GM23338 (cell line): Measurements from ENCODE around the gene CCDC27. TPM values are rescaled to one million over a fixed set of nuclear protein-coding genes. Genes with fewer than 3 reads are reported as not detected.

ENCODE experiments used
- ATAC-seq: fragments of 200-7000 bp; cut with Tn5 transposase; 3 replicates; pipeline ENCODE4 v1.9.1; 2020
- DNase-seq: peaks from one replicate; pipeline ENCODE4 v3.0.0-alpha.2; 2015; ENCODE audit warnings: low spot score
- H2AFZ ChIP-seq: fragments of 200-600 bp; sonication (generic); 2 replicates; pipeline ENCODE4 v1.8.0; 2016; ENCODE audit warnings: antibody characterized with exemption, mild to moderate bottlenecking, moderate library complexity
- H3F3A ChIP-seq: fragments of 200-600 bp; sonication (generic); replicated peaks from 2 replicates; pipeline ENCODE4 v1.8.0; 2017; ENCODE audit warnings: antibody characterized with exemption, mixed run types, low read depth
- H3K27ac ChIP-seq: fragments of 200-600 bp; sonication (generic); 2 replicates; pipeline ENCODE4 v1.6.1; 2016; ENCODE audit warnings: low read depth
- H3K27me3 ChIP-seq: fragments of 200-600 bp; sonication (generic); 2 replicates; pipeline ENCODE4 v1.8.0; 2016; ENCODE audit warnings: mild to moderate bottlenecking, mixed run types, moderate library complexity; ENCODE audit not compliant: insufficient read depth
- H3K36me3 ChIP-seq: fragments of 200-600 bp; sonication (generic); 2 replicates; pipeline ENCODE4 v1.8.0; 2016; ENCODE audit warnings: mild to moderate bottlenecking; ENCODE audit not compliant: insufficient read depth
- H3K4me1 ChIP-seq: fragments of 200-600 bp; sonication (generic); 2 replicates; pipeline ENCODE4 v1.8.0; 2016; ENCODE audit warnings: mild to moderate bottlenecking, moderate library complexity; ENCODE audit not compliant: insufficient read depth
- H3K4me2 ChIP-seq: fragments of 200-600 bp; sonication (generic); 2 replicates; pipeline ENCODE4 v1.7.1; 2017; ENCODE audit warnings: mixed run types
- H3K4me3 ChIP-seq: fragments of 200-600 bp; sonication (generic); 2 replicates; pipeline ENCODE4 v1.6.1; 2016; ENCODE audit warnings: mixed run types
- H3K79me2 ChIP-seq: fragments of 200-600 bp; sonication (generic); replicated peaks from 2 replicates; pipeline ENCODE4 v1.8.0; 2017; ENCODE audit warnings: mild to moderate bottlenecking; ENCODE audit not compliant: insufficient read depth
- H3K9me2 ChIP-seq: fragments of 200-600 bp; sonication (generic); 2 replicates; pipeline ENCODE4 v1.8.0; 2017; ENCODE audit not compliant: insufficient read depth
- H4K20me1 ChIP-seq: fragments of 200-600 bp; sonication (generic); replicated peaks from 2 replicates; pipeline ENCODE4 v1.8.0; 2017; ENCODE audit warnings: mild to moderate bottlenecking; ENCODE audit not compliant: insufficient read depth
- H3K27ac Mint-ChIP-seq: 2 replicates; pipeline ENCODE4 v1.8.0; 2020; ENCODE audit warnings: inconsistent platforms, mild to moderate bottlenecking, moderate library complexity, mixed read lengths
- H3K27me3 Mint-ChIP-seq: 3 replicates; pipeline ENCODE4 v1.8.0; 2022; ENCODE audit warnings: low read depth, mild to moderate bottlenecking, moderate library complexity, mixed read lengths, inconsistent platforms; ENCODE audit not compliant: insufficient read depth, poor library complexity
- H3K36me3 Mint-ChIP-seq: 3 replicates; pipeline ENCODE4 v1.8.0; 2021; ENCODE audit warnings: low read depth, mild to moderate bottlenecking, inconsistent platforms, moderate library complexity, mixed read lengths
- H3K4me1 Mint-ChIP-seq: 3 replicates; pipeline ENCODE4 v1.8.0; 2020; ENCODE audit warnings: mild to moderate bottlenecking, inconsistent platforms, mixed read lengths
- H3K4me3 Mint-ChIP-seq: 3 replicates; pipeline ENCODE4 v1.8.0; 2021; ENCODE audit warnings: moderate library complexity, mild to moderate bottlenecking, inconsistent platforms, mixed read lengths
- H3K9me3 Mint-ChIP-seq: 3 replicates; pipeline ENCODE4 v1.8.0; 2020; ENCODE audit warnings: moderate library complexity, mild to moderate bottlenecking, inconsistent platforms, mixed read lengths
- CREB1 ChIP-seq: fragments of 250-450 bp; sonication (Bioruptor Pico); IDR thresholded peaks from 2 replicates; pipeline ENCODE4 v1.5.0; 2020; ENCODE audit warnings: low read depth, mild to moderate bottlenecking, moderate library complexity
- EZH2 ChIP-seq: fragments of 200-600 bp; sonication (generic); IDR thresholded peaks from one replicate; pipeline ENCODE4 v1.8.0; 2017; ENCODE audit warnings: antibody characterized with exemption, mild to moderate bottlenecking, low read depth; ENCODE audit not compliant: unreplicated experiment
- EZH2phosphoT487 ChIP-seq: fragments of 200-600 bp; sonication (generic); IDR thresholded peaks from one replicate; pipeline ENCODE4 v1.8.1; 2018; ENCODE audit warnings: antibody characterized with exemption; ENCODE audit not compliant: unreplicated experiment
- JUNB ChIP-seq: IDR thresholded peaks from one replicate; pipeline ENCODE4 v1.6.1; 2016; ENCODE audit warnings: antibody characterized with exemption; ENCODE audit not compliant: unreplicated experiment
- NANOG ChIP-seq: IDR thresholded peaks from 2 replicates; pipeline ENCODE4 v1.6.1; 2016; ENCODE audit warnings: antibody characterized with exemption, borderline replicate concordance
- POLR2AphosphoS5 ChIP-seq: IDR thresholded peaks from 2 replicates; pipeline ENCODE4 v1.6.1; 2016; ENCODE audit warnings: antibody characterized with exemption, low read depth
- STAT1 ChIP-seq: IDR thresholded peaks from one replicate; pipeline ENCODE4 v1.6.1; 2016; ENCODE audit warnings: antibody characterized with exemption; ENCODE audit not compliant: unreplicated experiment
- ZNF114 ChIP-seq: fragments of 250-450 bp; sonication (Bioruptor Pico); IDR thresholded peaks from 2 replicates; pipeline ENCODE4 v1.5.0; 2020; ENCODE audit warnings: mild to moderate bottlenecking, moderate library complexity
- ZNF331 ChIP-seq: fragments of 250-450 bp; sonication (Bioruptor Pico); IDR thresholded peaks from 2 replicates; pipeline ENCODE4 v1.5.0; 2020; ENCODE audit warnings: low read depth, mild to moderate bottlenecking, moderate library complexity
- ZNF462 ChIP-seq: fragments of 250-450 bp; sonication (Bioruptor Pico); IDR thresholded peaks from 2 replicates; pipeline ENCODE4 v1.5.0; 2020; ENCODE audit warnings: mild to moderate bottlenecking, moderate library complexity
- polyA plus RNA-seq: library from polyadenylated mRNA; unstranded; fragments of >200 nt; fragmentation: Nextera tagmentation; extraction: Ambion mirVana; gene quantifications from 2 replicates; pipeline ENCODE4 v1.2.1, GENCODE V29; 2016
- total RNA-seq: library from RNA; depleted of rRNA; stranded (reverse); fragments of >200 nt; shearing (Covaris generic); gene quantifications from 2 replicates; pipeline ENCODE4 v1.2.3, GENCODE V29; 2014
- TF ChIP-seq, protein P1 (sequence below): IDR thresholded peaks from one replicate; pipeline ENCODE4 v1.6.1; 2018; ENCODE audit warnings: antibody characterized with exemption; ENCODE audit not compliant: unreplicated experiment
- TF ChIP-seq, protein P2 (sequence below): IDR thresholded peaks from 2 replicates; pipeline ENCODE4 v1.6.1; 2016; ENCODE audit warnings: antibody characterized with exemption

Gene CCDC27
- total and polyA plus RNA-seq, 2 experiments from 2014 or later, result 0.18 to 0.45 TPM

DNA sequence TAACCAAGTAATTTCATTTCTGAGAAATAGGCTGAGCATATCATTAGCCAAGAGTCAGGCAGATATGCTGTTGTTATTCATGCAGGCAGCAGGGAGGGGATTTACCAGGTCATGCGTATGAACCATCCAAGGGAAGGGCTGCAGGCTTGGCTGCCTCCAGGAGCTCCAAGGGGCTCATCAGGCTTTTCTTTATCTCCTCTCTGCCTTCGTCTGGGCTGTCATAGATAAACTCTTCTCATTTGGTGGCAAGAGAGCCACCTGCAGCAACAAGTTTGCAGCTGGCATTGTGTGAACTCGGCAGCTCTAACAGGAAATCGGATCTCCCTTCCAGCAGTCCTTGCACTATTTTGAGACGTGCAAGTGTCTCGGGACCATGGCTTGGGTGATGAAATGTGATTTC is 7.5 kb downstream of the CCDC27 start (continued):
- TF ChIP-seq, protein P1, sequence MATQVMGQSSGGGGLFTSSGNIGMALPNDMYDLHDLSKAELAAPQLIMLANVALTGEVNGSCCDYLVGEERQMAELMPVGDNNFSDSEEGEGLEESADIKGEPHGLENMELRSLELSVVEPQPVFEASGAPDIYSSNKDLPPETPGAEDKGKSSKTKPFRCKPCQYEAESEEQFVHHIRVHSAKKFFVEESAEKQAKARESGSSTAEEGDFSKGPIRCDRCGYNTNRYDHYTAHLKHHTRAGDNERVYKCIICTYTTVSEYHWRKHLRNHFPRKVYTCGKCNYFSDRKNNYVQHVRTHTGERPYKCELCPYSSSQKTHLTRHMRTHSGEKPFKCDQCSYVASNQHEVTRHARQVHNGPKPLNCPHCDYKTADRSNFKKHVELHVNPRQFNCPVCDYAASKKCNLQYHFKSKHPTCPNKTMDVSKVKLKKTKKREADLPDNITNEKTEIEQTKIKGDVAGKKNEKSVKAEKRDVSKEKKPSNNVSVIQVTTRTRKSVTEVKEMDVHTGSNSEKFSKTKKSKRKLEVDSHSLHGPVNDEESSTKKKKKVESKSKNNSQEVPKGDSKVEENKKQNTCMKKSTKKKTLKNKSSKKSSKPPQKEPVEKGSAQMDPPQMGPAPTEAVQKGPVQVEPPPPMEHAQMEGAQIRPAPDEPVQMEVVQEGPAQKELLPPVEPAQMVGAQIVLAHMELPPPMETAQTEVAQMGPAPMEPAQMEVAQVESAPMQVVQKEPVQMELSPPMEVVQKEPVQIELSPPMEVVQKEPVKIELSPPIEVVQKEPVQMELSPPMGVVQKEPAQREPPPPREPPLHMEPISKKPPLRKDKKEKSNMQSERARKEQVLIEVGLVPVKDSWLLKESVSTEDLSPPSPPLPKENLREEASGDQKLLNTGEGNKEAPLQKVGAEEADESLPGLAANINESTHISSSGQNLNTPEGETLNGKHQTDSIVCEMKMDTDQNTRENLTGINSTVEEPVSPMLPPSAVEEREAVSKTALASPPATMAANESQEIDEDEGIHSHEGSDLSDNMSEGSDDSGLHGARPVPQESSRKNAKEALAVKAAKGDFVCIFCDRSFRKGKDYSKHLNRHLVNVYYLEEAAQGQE, result no peak
- no peak for TF ChIP-seq ZNF331 (CRISPR knock-in tag)
- no peak for TF ChIP-seq JUNB

DNA sequence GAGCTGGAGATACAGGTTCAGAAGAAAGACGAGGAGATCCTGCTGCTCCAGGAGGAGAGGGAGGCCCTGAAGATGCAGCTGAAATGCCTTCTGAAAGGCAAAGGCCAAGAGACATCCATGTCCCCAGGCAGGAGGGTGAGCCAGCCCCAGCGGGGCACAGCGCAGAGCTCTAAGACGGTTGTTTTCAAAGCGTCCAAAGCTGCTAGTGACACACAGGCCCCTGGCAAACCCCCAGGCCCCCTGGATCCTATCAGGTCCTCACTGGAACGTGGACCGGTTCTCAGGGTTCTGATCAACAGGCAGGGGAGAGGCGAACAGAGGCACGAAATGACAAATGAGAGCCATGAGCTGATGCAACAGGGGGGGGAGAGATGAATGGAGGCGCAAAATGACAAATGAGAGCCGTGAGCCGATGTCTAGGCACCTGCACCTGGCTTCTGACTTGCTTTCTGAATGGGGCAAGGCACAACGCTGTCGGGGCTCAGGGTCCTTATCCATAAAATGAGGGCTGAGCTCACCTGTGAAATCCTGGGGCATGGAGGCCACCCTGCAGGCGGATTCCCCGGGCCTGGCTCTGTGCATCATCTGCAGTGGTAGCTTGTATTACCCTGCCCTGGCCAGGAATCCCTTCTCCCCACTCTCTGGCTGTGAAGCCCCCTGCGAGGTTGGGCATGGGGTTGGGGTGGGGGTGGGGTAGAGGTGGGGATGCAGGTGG is 9.2 kb downstream of the CCDC27 start:
- Histone ChIP-seq H3K9me2 (no peaks in the 10 kb centered on the region), H3K27me3 (no peaks in the 10 kb centered on the region), H3K79me2 (no peaks in the 10 kb centered on the region), H4K20me1 (no peaks in the 10 kb centered on the region), H3K4me3 (no peak overlapping the region), H3K27ac (no peak overlapping the region), H2AFZ (no peak overlapping the region), H3K4me2 (no peak overlapping the region), H3F3A (no peaks in the 10 kb centered on the region), H3K36me3 (no peaks in the 10 kb centered on the region), H3K4me1 (no peaks in the 10 kb centered on the region)
- Mint-ChIP-seq H3K9me3 (peaks cover 10% of the 10 kb centered on the region), H3K27ac (no peak overlapping the region; the same call in 1 of the 2 replicates), H3K4me3 (no peak overlapping the region), H3K36me3 (peaks cover 6% of the 10 kb centered on the region; the same call in 1 of the 3 replicates), H3K27me3 (peaks cover 5% of the 10 kb centered on the region), H3K4me1 (peaks cover 3% of the 10 kb centered on the region; the same call in 2 of the 3 replicates)
- no peak for DNase-seq
- ATAC-seq, result no peak
- no peak for TF ChIP-seq EZH2
- TF ChIP-seq NANOG, result no peak
- TF ChIP-seq JUNB, result no peak
- TF ChIP-seq, protein P2, sequence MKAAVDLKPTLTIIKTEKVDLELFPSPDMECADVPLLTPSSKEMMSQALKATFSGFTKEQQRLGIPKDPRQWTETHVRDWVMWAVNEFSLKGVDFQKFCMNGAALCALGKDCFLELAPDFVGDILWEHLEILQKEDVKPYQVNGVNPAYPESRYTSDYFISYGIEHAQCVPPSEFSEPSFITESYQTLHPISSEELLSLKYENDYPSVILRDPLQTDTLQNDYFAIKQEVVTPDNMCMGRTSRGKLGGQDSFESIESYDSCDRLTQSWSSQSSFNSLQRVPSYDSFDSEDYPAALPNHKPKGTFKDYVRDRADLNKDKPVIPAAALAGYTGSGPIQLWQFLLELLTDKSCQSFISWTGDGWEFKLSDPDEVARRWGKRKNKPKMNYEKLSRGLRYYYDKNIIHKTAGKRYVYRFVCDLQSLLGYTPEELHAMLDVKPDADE, result no peak
- TF ChIP-seq ZNF462, result no peak
- no peak for TF ChIP-seq STAT1
- no peak for TF ChIP-seq EZH2phosphoT487
- no peak for TF ChIP-seq CREB1 (CRISPR knock-in tag)
- TF ChIP-seq POLR2AphosphoS5, result no peak
- no peak for TF ChIP-seq ZNF331 (CRISPR knock-in tag)
- no peak for TF ChIP-seq ZNF114 (CRISPR knock-in tag)
